SK-N-SH (cell line): ENCODE measurements around the gene TNFAIP8L1. TPM values are rescaled to one million over a fixed set of nuclear protein-coding genes. Genes with fewer than 3 reads are reported as not detected.
A peak's percentile ranks its signal among the peaks of the same experiment; 100 is the strongest.

ENCODE experiments used
- CTCF ChIA-PET: fragments of 300-600, 350-600 bp; formaldehyde crosslinking; extraction: SDS; loops from one replicate; lab custom pipeline; 2021; lab: Yijun Ruan, JAX
- POLR2A ChIA-PET: fragments of 350-600 bp; sonication (Branson Sonifier 250); formaldehyde crosslinking; extraction: SDS; loops from one replicate; lab custom pipeline; 2020; ENCODE audit warnings: antibody characterized with exemption, inconsistent platforms; lab: Yijun Ruan, JAX
- DNase-seq: peaks from one replicate; pipeline ENCODE4 v3.0.0; 2012
- H2AFZ ChIP-seq: fragments of 200-600 bp; sonication (generic); 2 replicates; pipeline ENCODE4 v1.8.1; 2016; ENCODE audit warnings: antibody characterized with exemption, mild to moderate bottlenecking, low read depth
- H3F3A ChIP-seq: fragments of 200-600 bp; sonication (generic); replicated peaks from 2 replicates; pipeline ENCODE3; 2016; ENCODE audit warnings: antibody characterized with exemption, mild to moderate bottlenecking; ENCODE audit not compliant: insufficient read depth
- H3K27ac ChIP-seq, 2 experiments: fragments of 200-500 bp in 1 of 2; fragments of 200-600 bp in 1 of 2; sonication (Bioruptor generic) in 1 of 2; sonication (generic), shearing (Covaris generic) in 1 of 2; 2 replicates each; pipeline versions ENCODE4 v1.5.1 to v1.6.1; 2014 to 2016; ENCODE audit warnings: low read depth in 2 of 2, inconsistent platforms in 1 of 2, low read length in 1 of 2, mild to moderate bottlenecking in 1 of 2, mixed read lengths in 1 of 2
- H3K27me3 ChIP-seq: fragments of 200-600 bp; sonication (generic), shearing (Covaris generic); 2 replicates; pipeline ENCODE4 v1.6.1; 2016; ENCODE audit warnings: mixed run types; ENCODE audit not compliant: insufficient read depth
- H3K36me3 ChIP-seq, 2 experiments: fragments of 200-500 bp in 1 of 2; fragments of 200-600 bp in 1 of 2; sonication (Bioruptor generic) in 1 of 2; sonication (generic) in 1 of 2; replicated peaks in 1 of 2; 2 replicates each; pipeline versions ENCODE3 to v1.5.1; 2014 to 2016; ENCODE audit warnings: low read length in 1 of 2, mild to moderate bottlenecking in 1 of 2; ENCODE audit not compliant: insufficient read depth in 2 of 2, control insufficient read depth in 1 of 2
- H3K4me1 ChIP-seq, 2 experiments: fragments of 200-500 bp in 1 of 2; fragments of 200-600 bp in 1 of 2; sonication (Bioruptor generic) in 1 of 2; sonication (generic), shearing (Covaris generic) in 1 of 2; 2 replicates each; pipeline versions ENCODE4 v1.5.1 to v1.6.1; 2014 to 2016; ENCODE audit warnings: low read depth in 1 of 2, low read length in 1 of 2, mixed run types in 1 of 2; ENCODE audit not compliant: insufficient read depth in 2 of 2, control insufficient read depth in 1 of 2
- H3K4me2 ChIP-seq: fragments of 200-600 bp; sonication (generic), shearing (Covaris generic); 2 replicates; pipeline ENCODE4 v1.6.1; 2017; ENCODE audit warnings: mixed run types
- H3K4me3 ChIP-seq, 2 experiments: fragments of 200-500 bp in 1 of 2; fragments of 200-600 bp in 1 of 2; sonication (Bioruptor generic) in 1 of 2; sonication (generic), shearing (Covaris generic) in 1 of 2; 2 replicates each; pipeline versions ENCODE4 v1.5.1 to v1.8.1; 2014 to 2016; ENCODE audit warnings: low read depth in 2 of 2, inconsistent platforms in 1 of 2, low read length in 1 of 2, mild to moderate bottlenecking in 1 of 2, mixed read lengths in 1 of 2, moderate library complexity in 1 of 2
- H3K79me2 ChIP-seq: fragments of 200-600 bp; sonication (generic); 2 replicates; pipeline ENCODE4 v1.8.1; 2017; ENCODE audit warnings: mild to moderate bottlenecking; ENCODE audit not compliant: insufficient read depth
- H3K9ac ChIP-seq: fragments of 200-600 bp; sonication (generic); 2 replicates; pipeline ENCODE4 v1.6.1; 2017; ENCODE audit warnings: mixed run types
- H3K9me2 ChIP-seq: fragments of 200-600 bp; sonication (generic); 2 replicates; pipeline ENCODE4 v1.6.1; 2017; ENCODE audit warnings: mixed run types
- H3K9me3 ChIP-seq: fragments of 200-600 bp; sonication (generic); 2 replicates; pipeline ENCODE4 v1.6.1; 2017; ENCODE audit warnings: mixed run types, mild to moderate bottlenecking, moderate library complexity
- H4K20me1 ChIP-seq: fragments of 200-600 bp; sonication (generic); 2 replicates; pipeline ENCODE4 v1.6.1; 2017; ENCODE audit warnings: mild to moderate bottlenecking, mixed run types; ENCODE audit not compliant: insufficient read depth
- ELF1 ChIP-seq: IDR thresholded peaks from 2 replicates; pipeline ENCODE4 v1.4.0; 2012
- EP300 ChIP-seq, 2 experiments: IDR thresholded peaks; 2 replicates each; pipeline versions ENCODE4 v1.4.0 to v1.6.1; 2012; ENCODE audit warnings: borderline replicate concordance in 1 of 2, low read depth in 1 of 2, low read length in 1 of 2
- GABPA ChIP-seq: IDR thresholded peaks from 2 replicates; pipeline ENCODE4 v1.4.0; 2012; ENCODE audit warnings: low read depth, mild to moderate bottlenecking
- GATA2 ChIP-seq: sonication (generic); formaldehyde crosslinking; IDR thresholded peaks from 2 replicates; pipeline ENCODE4 v1.5.0; 2020; ENCODE audit warnings: mild to moderate bottlenecking, missing genetic modification reagents
- MEF2A ChIP-seq: IDR thresholded peaks from 2 replicates; pipeline ENCODE4 v1.4.0; 2012; ENCODE audit warnings: low read depth, borderline replicate concordance
- POLR2AphosphoS5 ChIP-seq: IDR thresholded peaks from 2 replicates; pipeline ENCODE4 v1.6.1; 2012; ENCODE audit warnings: low read depth, low read length
- WGBS: methylation state at CpG from one replicate; pipeline ENCODE4 v1.1.6; 2017; ENCODE audit warnings: low lambda C conversion rate; 5-methylcytosine and 5-hydroxymethylcytosine counted together
- polyA plus RNA-seq, 3 experiments: library from polyadenylated mRNA; depleted of rRNA; stranded (reverse); fragments of >200 nt; gene quantifications; 2 replicates each; pipeline ENCODE4 v1.2.3, GENCODE V29; 2012
- TF ChIP-seq, protein P1 (sequence below): fragments of 200-600 bp; sonication (generic); IDR thresholded peaks from 2 replicates; pipeline ENCODE4 v1.6.1; 2017; ENCODE audit warnings: antibody characterized with exemption, mild to moderate bottlenecking, moderate library complexity
- TF ChIP-seq, protein P2 (sequence below): fragments of 150-350 bp; IDR thresholded peaks from 2 replicates; pipeline ENCODE4 v1.6.1; 2016; ENCODE audit warnings: mild to moderate bottlenecking, low read depth, low read length

Gene TNFAIP8L1
- polyA plus RNA-seq, 1 of the 3 experiments (the other 2 are of a cell fraction): 6.4 TPM

DNA sequence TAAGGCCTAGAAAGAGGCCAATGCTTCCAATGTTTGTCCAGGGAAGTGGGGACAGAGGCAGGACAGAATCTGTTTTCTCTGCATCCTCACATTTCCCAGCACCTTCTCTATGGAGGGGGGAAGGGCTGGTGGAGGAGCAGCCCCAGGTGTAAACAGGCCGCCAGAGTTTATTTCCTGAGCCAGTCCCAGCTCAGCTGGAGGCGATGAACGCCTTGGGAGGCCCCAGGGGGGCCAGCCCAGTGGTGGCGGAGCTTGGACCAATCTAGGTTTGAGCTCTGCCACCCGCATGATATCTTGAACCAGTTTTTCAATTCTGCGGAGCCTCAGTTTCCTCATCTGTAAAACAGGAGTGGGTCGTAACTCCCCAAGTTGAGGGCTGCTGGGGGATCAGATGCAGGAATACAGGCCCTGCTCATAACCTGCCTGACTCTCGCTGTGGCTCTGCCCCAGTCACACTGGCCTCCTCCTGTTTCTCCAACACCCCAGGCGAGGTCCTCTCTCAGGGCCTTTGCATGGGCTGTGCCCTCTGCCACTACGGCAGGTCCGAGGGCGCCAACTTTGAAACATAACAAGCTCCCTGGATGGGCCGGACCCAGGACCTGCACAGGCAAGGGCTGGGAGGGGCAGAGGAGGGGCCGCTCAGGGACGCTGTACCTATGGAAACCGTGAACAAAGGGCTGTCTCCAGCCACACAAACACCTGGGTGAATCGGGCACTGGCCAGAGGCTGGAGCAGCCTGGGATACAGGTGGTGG is 1.1 kb downstream of the TNFAIP8L1 start:
- no peaks in the 10 kb centered on the region for H3K9me3 ChIP-seq
- H3K27ac ChIP-seq: no peak overlapping the region
- CTCF ChIA-PET: interaction anchor here (0.6 to 2.7 kb wide), 8 partner anchors 33 to 1409 kb away, joined by 3 to 10 read pairs (median 3); no protein-coding TSS in a partner anchor
- WGBS: 78% methylated on average over 6 of the region's 17 CpGs
- no peak for TF ChIP-seq GABPA
- TF ChIP-seq, protein P1, sequence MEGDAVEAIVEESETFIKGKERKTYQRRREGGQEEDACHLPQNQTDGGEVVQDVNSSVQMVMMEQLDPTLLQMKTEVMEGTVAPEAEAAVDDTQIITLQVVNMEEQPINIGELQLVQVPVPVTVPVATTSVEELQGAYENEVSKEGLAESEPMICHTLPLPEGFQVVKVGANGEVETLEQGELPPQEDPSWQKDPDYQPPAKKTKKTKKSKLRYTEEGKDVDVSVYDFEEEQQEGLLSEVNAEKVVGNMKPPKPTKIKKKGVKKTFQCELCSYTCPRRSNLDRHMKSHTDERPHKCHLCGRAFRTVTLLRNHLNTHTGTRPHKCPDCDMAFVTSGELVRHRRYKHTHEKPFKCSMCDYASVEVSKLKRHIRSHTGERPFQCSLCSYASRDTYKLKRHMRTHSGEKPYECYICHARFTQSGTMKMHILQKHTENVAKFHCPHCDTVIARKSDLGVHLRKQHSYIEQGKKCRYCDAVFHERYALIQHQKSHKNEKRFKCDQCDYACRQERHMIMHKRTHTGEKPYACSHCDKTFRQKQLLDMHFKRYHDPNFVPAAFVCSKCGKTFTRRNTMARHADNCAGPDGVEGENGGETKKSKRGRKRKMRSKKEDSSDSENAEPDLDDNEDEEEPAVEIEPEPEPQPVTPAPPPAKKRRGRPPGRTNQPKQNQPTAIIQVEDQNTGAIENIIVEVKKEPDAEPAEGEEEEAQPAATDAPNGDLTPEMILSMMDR: no peak
- no peak for TF ChIP-seq EP300 (IDR thresholded peaks at IDR 0.05; ENCODE audit: borderline replicate concordance in 1 of 2, low read depth in 1 of 2, low read length in 1 of 2)
- TF ChIP-seq GATA2 (CRISPR knock-in tag): no peak
- no peak for TF ChIP-seq ELF1
- TF ChIP-seq, protein P2, sequence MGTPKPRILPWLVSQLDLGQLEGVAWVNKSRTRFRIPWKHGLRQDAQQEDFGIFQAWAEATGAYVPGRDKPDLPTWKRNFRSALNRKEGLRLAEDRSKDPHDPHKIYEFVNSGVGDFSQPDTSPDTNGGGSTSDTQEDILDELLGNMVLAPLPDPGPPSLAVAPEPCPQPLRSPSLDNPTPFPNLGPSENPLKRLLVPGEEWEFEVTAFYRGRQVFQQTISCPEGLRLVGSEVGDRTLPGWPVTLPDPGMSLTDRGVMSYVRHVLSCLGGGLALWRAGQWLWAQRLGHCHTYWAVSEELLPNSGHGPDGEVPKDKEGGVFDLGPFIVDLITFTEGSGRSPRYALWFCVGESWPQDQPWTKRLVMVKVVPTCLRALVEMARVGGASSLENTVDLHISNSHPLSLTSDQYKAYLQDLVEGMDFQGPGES: no peak
- TF ChIP-seq, all 33 proteins: peak for 0
- H3K4me1 ChIP-seq: peaks cover 3 to 20% of the 10 kb centered on the region in 2 experiments; a peak in 1 of 4 replicates
- H4K20me1 ChIP-seq: no peaks in the 10 kb centered on the region
- H3F3A ChIP-seq: peaks cover 11% of the 10 kb centered on the region
- peak overlapping the region; percentile 72 to 89 for H3K4me3 ChIP-seq
- no peak overlapping the region for H2AFZ ChIP-seq
- DNase-seq: no peak
- H3K79me2 ChIP-seq: peaks cover 23% of the 10 kb centered on the region
- H3K9me2 ChIP-seq: no peaks in the 10 kb centered on the region
- POLR2A ChIA-PET: interaction anchor here (0.6 to 0.7 kb wide), 2 partner anchors 17 to 29 kb away, joined by 3 read pairs; no protein-coding TSS in a partner anchor
- H3K36me3 ChIP-seq: no peaks in the 10 kb centered on the region
- H3K9ac ChIP-seq: peak overlapping the region; percentile 85; the same call in 1 of the 2 replicates
- H3K27me3 ChIP-seq: no peaks in the 10 kb centered on the region
- peak overlapping the region; percentile 100 for H3K4me2 ChIP-seq

DNA sequence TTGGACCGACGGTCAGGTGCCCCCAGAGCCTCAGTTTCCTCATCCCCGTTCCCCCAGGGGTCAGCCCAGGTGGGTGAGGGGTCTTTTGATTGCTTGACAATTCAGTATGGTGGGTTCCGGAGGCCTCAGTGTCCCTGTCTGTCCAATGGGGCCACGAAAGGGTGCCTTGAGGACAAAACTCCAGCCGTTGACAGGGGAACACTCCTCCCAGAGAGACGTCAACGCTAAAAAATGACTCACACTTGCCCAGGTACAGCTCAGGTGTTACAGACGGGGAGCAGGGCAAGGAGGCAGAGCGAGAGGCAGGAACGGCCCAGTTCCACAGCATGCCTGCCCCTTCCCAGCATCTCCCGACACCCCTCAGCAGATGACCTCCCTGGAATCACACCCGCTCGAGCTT is 1.8 kb downstream of the TNFAIP8L1 start:
- peaks cover 23% of the 10 kb centered on the region for H3K79me2 ChIP-seq
- no peaks in the 10 kb centered on the region for H3K36me3 ChIP-seq
- no peaks in the 10 kb centered on the region for H3K27me3 ChIP-seq
- H3K4me1 ChIP-seq: peaks cover 3 to 16% of the 10 kb centered on the region in 2 experiments; a peak in 1 of 4 replicates
- no peak overlapping the region for H3K4me3 ChIP-seq
- no peak for DNase-seq
- H2AFZ ChIP-seq: no peak overlapping the region
- WGBS: 87% methylated on average over 10 of the region's 14 CpGs
- no peak overlapping the region for H3K9ac ChIP-seq
- H3K27ac ChIP-seq: no peak overlapping the region
- H3K9me2 ChIP-seq: no peaks in the 10 kb centered on the region
- ChIA-PET POLR2A (no interaction called here), CTCF (interaction anchor here (0.6 to 2.7 kb wide), 4 partner anchors 65 to 1408 kb away, joined by 3 to 10 read pairs (median 4); no protein-coding TSS in a partner anchor)
- TF ChIP-seq POLR2AphosphoS5 (no peak), MEF2A (no peak)
- H3K4me2 ChIP-seq: peak overlapping the region; percentile 100; the same call in 1 of the 2 replicates
- H3F3A ChIP-seq: peaks cover 11% of the 10 kb centered on the region
- H3K9me3 ChIP-seq: no peaks in the 10 kb centered on the region
- no peaks in the 10 kb centered on the region for H4K20me1 ChIP-seq
